ENCODE data around the gene KDM3B.
"Not testable (repeated sequence)": the region's sequence is repeated elsewhere in the genome, so short reads cannot be mapped to it uniquely, and the experiment has no call there.

KDM3B gene

DNA sequence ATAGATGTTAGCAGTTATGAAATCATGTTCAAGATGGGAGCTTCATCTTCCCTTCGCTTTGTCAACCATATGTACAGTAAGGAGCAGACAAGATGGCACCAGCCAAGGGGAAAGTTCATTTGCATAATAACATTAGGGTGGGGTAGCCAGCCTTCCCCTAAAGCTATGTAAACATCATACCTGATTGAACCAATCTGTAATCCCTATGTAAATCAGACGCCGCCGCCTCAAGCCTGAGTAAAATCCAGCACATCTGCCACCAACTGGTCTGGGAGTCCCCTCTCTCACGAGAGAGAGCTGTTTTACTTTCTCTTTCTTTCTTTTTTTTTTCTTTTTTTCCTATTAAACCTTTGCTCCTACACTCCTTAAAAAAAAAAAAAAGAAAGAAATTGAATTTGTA is 55.5 kb downstream of the KDM3B start:
- no peak for DNase-seq (ENCODE audit: low read depth)

DNA sequence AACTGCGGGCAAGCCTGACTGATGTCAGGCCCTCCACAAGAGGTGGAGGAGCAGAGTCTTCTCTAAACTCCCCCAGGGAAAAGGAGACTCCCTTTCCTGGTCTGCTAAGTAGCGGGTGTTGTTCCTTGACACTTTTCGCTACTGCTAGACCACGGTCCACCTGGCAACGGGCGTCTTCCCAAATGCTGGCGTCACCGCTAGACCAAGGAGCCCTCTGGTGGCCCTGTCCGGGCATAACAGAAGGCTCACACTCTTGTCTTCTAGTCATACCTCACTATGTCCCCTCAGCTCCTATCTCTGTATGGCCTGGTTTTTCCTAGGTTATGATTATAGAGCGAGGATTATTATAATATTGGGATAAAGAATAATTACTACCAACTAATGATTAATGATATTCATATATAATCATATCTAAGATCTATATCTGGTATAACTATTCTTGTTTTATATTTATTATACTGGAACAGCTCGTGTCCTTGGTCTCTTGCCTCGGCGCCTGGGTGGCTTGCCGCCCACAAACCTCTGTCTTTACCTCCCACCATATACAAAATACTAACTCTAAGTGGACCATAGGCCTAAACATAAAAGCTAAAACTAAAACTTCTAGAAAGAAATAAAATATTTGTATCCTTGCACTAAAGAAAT is 58.6 kb downstream of the KDM3B start:
- DNase-seq (ENCODE audit: low read depth), result not testable (repeated sequence)

DNA sequence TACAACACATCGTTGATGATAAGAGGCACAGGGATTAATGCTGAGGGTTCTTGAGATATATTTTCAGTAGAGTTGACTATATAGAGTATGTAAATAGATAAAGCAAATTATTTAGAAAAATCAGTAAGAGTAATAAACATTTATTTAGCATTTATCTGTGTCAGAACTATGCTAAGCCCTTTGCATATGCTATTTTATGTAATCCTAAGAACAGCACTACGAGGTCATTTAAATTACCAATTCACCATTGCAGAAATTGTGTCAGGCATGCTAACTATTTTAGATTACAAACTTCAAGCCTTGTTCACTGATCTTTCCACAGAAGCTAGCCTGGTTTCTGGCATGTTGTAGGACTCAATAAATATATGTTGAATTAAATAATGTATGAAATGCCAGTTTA is 66.0 kb downstream of the KDM3B start:
- DNase-seq (ENCODE audit: low read depth), result no peak

DNA sequence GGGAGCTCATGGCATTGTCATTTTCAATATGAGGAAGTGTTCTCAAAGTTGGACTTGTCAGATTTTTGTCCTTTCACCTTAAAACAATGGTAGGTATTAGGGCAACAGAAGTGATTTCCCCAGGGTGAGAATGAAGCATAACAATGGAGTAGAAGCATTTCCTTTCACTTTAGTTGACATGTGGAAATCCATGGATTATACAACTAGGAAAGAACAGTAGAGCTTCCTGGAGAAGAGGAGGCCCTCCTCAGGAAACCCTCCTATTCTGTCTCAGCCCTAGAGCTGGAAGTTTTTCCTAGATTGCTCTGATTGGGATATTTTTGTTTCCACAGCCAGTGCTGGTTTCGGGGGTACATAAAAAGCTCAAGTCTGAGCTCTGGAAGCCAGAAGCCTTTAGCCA is 72.6 kb downstream of the KDM3B start:
- no peak for DNase-seq (ENCODE audit: low read depth)

DNA sequence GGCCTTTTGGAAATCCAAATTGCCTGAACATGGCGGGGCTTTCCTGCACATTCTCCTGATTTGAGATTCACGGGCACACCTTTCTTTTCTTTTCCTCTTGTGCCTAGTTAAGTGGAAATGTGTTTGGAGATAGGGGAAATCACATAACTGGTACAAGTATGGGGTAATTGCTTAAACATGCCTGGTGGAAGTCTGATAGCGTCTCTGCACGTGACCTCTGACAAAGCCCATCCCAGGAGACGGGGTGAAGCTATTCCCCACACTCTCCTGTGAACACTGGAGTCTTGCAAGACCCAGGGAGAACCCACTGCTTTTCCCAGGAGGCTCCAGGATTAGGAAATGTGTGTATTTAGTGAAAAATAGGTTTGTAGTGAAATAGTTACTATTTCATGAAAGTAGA is 83.5 kb downstream of the KDM3B start:
- DNase-seq (ENCODE audit: low read depth), result no peak

DNA sequence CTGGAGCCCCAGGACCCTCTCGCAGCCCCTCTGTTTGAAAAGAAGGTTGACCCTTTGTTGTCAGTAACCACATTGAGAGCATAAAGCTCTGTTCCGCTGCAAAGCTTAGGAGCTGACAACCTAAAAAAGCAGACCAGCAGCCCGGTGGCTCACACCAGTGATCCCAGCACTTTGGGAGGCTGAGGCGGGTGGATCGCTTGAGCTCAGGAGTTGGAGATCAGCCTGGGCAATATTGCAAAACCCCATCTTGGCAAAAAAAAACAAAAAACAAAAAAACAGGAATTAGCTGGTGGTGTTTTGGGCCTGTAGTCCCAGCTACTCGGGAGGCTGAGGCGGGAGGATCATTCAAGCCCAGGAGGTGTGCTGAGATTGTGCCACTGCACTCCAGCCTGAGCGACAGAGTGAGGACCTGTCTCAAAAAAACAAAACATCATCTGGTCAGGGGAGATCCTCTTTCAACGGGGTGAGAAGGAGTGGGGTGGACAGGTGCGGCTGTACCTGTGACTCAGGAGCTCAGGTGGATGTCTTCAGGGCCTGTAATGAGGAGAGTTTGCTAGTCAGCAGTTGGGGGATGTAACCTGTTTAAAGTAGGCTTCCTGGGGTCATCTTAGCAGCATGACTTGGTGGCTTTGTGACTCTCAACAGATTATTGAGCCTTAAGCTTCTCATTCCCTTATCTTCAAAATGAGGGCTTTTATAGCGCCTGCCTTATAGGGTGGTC is 85.7 kb downstream of the KDM3B start:
- no peak for DNase-seq (ENCODE audit: low read depth)

DNA sequence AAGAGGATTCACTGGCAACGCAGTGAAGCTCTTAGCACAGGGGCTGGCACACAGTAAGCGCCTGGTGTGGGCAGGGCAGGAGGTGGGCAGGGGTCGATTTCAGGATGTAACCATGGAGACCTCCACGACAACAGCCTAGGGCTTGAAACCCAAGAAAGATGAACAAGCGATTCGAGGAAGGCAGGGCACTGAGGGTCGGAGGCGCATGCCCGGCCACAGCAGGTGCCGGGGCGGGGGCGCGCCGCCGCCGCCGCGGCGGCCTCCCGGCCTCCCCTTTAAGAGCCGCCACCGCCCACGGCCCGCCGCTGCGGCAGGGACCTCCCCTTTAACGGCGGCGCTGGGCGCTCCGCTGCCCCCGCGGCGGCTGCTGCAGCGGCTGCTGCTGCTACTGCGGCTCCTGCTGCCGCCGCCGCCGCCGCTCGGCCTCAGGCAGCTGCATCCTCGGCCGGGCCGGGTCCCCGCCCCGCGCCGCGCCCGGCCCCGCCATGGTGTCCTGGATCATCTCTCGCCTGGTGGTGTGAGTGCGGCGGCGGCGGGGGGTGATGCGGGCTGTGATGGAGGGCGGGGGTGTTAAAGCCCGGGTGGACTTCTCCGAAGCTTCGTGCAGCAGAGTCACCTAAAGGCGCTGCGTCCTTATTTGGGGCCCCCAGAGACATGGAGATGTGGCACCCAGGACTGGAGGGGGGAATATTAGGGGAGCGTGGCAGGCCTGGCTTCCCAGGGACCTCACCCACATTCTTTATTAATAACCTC is 86.4 kb downstream of the KDM3B start, which contains the start of gene REEP2:
REEP2 (plus strand) TSS at position 334 of the 753 bp plus-strand sequence; CDS start at position 486, 152 bp downstream.
- no peak for DNase-seq (ENCODE audit: low read depth)

DNA sequence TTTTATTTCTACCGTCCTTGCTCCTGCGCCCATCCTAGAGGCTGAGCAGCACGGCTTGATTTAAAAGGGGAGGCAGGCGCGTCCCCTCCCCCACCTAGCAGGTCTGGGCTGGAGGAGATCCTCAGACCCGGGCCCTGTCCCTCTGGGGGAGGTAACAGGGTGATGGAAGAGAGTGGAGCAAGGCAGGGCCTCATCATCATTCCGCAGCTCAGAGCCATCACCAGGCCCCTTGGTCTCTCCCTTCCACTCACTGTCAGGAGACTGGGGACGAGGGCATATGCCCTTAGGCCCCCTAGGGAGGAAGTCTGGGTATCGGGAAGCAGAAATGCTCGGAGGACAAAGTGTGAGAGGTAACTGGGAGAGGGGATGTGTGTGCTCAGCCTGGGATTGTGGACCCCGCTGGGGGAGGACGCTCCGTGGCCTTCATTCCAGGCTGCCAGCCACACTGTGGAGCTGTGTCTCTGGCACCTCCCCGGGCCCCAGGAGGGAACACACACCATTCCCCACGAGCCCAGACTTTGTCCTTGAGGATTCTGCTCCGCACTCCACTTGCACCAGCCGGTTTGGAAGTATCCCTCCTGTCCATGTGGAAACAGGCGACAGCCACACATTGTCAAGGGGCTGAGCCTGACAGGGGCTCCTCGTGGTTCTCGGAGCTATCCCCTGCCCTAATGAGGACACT is 87.1 kb downstream of the KDM3B start:
- DNase-seq (ENCODE audit: low read depth), result no peak

DNA sequence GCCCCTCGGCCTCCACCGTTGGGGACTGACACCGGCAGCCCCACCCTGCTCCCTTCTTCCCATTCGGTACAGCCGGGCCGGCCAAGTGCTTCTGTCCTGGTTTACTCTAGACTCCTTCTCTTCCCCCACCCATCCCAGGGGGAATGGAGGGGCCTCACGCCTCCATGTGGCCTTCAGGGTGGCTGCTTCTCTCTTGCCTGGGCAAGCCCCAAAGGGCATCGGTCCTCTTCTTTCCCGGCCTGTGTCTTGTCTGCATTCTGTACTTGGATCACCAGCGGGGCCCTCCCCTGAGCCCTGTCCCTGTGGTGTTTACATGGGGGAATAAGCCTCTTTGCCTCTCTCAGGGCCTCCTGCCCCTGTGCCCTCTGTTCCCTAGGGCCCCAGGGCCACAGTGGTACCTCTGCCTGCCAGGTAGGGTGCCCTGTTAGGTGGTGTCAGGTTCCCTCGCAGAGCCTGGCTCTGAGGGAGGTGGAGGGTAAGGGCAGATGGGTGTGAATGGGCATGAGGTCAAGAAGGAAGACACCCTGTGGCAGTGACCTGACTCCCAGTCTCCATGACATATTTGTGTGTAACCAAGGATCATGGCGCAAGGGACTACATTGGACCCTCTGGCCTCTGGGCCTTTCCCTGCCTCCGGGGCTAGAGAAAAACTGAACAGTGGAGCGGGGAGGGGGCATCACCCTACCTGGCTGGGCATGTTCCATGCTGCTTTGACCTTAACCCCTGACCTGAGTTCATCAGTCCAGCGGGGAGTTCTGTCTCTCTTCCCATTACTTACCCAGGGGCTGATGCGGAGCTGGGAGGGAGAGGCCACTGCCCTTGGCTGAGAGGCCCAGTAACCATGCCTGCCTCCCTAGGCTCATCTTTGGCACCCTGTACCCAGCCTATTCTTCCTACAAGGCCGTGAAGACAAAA is 87.9 kb downstream of the KDM3B start:
- no peak for DNase-seq (ENCODE audit: low read depth)

DNA sequence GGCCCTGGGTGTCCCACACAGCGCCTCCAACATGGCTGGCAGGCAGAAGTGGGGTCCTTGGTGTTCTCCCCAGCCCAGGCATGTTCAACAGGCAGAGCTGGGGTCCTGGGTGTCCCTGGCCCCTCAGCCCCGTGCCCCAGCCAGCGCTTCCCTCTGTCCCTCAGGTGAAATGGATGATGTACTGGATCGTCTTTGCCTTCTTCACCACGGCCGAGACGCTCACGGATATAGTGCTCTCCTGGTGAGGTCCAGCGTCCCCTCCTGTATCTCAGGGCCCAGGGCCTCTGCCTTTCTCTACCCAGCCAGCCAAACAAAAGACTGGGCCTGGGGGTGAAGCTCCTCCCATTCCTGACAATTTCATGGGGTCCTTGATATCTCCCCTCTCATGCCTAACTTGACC is 88.7 kb downstream of the KDM3B start:
- DNase-seq (ENCODE audit: low read depth), result no peak

DNA sequence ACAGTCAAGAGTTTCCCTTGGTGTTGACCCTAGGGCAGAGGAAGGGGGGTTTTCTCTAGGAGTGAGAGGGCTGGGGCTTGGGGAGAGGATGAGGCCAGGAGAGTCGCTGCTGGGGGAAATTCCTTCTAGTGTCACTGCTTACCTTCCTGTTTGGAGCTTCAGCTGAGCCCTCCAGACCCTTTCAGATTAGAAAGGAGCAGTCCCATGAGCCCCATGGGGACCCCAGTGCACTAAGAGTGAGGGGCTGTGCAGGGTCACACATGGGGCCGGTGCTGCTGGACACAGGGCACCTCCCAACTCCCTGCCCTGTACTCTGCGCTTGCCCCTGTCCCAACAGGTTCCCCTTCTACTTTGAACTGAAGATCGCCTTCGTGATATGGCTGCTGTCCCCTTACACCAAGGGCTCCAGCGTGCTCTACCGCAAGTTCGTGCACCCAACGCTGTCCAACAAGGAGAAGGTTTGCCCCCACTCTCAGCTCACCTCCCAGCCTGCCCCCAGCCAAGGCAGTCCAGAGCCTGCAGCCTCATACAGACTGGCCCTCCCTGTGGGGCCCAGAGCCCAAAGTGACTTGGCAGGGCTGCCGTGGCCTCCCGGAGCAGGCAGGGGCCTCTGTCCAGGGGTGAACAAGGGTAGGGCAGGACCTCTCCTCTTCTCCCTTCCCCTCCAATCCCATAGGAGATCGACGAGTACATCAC is 91.7 kb downstream of the KDM3B start:
- DNase-seq (ENCODE audit: low read depth), result no peak

DNA sequence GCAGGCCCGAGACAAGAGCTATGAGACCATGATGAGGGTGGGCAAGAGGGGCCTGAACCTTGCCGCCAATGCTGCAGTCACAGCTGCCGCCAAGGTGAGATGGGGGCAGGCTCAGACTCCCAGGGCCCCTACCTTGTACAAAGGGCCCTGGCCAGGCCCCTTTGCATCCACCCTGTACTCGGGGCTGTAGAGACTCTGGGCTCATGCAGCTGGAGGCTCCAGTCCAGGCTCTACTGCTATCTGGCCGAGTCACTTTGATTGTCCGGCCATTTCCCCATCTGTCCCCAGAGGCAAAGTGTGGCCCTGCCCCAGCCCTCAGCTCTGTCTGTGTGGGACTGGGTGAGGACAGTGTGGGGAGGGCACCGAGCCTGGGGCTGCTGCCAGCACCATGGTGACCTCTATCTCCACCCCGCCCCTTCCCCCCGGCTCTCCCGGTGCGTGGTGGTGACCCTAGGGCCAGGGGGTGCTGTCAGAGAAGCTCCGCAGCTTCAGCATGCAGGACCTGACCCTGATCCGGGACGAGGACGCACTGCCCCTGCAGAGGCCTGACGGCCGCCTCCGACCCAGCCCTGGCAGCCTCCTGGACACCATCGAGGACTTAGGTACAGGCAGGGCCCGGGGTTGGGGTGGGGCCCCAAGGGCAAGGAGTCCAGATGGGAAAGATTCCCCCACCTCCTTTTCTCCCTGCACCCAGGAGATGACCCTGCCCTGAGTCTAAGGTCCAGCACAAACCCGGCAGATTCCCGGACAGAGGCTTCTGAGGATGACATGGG is 92.5 kb downstream of the KDM3B start:
- no peak for DNase-seq (ENCODE audit: low read depth)

DNA sequence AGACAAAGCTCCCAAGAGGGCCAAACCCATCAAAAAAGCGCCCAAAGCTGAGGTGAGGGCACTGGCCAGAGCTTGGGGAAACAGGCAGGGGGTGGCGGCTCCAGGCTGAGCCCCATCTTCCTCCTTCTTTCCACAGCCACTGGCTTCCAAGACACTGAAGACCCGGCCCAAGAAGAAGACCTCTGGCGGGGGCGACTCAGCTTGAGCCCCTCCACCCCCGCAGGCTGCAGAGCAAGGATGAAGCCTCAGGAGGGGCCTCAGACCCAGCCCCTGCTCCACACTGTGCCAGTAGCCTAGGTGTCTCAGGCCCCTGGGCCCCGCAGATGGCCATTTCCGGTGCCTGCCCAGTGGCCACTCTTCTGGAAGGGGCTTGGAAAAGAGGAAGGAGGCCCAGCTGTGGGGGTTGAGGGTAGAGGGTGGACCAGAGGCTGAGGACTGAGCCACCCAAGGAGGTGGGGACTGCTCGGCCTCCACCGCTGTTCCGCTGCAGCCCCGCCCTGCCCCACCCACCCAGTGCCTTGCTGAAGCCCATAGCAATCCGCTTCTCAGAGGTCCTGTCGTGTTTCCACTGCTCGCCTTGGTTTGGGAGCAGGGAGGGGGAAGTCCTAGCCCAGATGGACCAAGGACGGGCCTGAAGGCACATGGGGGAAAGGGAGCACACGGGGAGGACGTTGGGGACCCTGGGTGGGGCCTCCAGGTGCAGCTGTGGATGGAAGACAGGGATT is 93.2 kb downstream of the KDM3B start:
- no peak for DNase-seq (ENCODE audit: low read depth)

DNA sequence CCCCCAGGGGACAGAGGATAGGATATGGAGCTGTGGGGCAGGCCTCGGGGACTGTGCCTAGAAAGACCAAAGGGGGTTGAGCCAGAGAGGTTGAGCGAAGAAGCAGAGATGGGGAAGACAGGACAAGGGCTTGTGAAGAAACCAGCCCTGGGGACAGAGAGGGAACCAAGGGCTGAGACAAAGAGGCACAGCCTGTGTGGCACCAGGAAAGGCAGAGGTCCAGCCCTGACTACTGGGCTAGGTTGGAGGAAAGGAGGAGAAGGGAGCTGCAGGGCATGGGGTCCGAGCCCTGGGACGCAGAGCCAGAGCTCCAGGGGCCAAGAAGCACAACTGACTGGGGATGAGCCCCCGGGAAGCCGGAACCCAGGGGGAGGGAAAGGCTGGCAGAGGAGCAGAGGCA is 95.6 kb downstream of the KDM3B start:
- no peak for DNase-seq (ENCODE audit: low read depth)

DNA sequence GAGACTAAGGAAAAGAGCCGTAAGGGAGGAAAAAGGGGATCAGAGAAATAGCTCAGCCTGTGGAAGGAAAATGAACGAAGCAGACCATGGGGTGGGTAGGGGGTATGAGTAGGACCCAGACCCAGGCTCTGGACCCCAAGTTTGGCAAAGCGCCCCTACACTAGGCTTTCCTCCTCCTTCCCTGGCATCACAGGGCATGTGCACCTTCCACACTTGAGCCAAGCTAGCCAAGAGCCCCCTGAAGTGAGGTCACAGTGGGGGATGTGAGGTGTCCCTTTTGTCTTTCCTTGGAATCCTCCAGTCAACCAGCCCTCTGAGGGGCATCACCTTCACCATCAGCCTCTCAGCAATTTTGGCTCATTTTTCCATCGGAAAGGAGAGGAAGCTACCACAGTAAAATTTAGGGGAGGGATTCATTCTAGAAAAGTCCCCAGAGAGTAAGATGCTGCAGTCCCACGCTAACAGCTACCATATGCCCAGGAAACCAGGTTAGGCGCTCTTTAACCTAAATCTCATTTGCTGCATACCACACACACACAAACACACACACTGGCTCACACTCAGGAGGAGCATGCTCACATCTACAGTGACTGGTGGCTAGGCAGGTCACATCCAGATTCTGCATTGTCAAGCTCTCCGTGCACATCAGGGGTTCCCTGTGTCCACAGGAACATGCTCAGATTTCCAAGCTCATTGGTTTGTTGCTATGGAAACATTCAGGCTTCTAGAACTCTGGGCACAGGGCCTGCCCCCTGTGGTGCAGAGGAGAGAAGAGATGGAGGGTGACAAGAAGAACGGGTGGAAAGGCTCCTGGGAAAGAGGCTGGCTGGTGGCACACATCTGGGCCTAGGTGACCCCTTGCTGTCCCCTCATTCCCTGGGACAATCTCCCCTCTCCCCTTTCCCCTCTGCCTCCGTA is 96.3 kb downstream of the KDM3B start:
- no peak for DNase-seq (ENCODE audit: low read depth)

DNA sequence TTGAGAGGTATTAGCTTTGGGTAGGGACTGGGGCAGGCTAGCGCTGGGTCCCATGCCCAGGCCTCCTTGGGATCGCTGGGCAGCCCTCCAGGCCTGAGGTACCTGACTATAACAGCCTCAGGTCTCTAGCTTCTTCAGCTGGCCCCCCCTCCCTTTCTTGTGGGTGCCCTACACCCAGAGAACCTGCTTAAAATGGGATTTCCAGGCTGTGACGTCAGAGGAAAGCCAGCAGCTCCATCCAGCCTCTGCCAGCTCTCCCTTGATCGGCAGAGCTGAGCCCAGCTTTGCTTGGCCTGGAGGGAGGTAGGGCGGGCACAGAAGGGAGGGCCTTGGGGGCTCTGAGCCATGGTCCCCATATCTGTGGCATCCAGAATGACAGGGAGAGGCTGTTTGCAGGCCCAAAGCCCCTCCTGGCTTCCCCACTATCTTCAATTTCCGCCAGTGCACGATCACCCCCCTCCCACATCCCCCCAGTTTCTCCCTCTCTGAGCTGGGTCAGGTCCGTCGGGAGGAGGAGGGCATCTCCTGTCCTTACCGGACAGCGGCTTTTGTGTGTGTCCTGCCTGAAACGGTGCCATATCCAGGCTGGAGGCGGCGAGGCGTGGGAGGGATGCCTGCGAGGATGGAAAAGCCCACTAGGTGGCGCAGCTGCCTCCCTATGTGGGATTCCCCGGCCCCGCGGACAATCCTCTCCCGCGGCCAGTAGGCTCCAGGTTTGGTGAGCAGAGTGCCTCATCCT is 97.2 kb downstream of the KDM3B start:
- no peak for DNase-seq (ENCODE audit: low read depth)

DNA sequence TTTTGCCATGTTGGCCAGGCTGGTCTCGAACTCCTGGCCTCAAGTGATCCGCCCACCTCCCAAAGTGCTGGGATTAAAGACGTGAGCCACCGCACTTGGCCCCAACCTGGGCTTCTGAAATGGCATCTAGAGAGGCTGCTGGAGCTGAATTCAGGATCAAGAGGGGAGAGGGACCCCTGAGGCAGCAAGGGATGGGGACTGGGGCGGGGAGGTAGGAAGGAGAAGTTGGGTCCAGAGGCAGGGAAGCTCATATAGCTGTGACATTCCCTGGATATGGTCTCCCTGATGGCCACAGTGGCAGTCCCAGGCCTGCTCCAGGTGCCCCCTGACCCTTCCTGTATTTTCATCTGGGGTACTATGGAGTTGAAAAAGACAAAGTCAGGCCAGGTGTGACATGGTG is 98.5 kb downstream of the KDM3B start:
- no peak for DNase-seq (ENCODE audit: low read depth)

DNA sequence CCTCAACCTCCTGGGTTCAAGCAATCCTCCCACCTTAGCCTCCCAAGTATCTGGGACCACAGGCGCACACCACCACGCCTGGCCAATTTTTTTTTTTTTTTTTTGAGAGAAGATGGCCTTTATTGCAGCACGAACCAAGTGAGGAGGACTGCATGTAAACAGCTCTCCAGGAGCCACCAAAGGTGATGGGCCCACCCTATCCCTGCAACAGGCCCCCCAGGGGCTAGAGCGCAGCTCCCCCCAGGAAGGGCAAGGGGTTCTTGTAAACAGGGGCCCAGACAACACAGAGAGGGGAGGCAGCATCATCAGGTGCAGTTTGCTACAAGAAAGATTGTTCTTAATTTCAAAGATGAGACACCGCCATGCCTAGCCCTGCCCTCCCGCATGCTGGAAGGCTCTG is 100.2 kb downstream of the KDM3B start:
- DNase-seq (ENCODE audit: low read depth), result no peak
